Astrocyte of the cerebellum (primary cell): ENCODE data around the gene CD200R1.

Source experiments
- DNase-seq: peaks from one replicate; pipeline ENCODE4 v3.0.0-alpha.2; 2011; ENCODE audit warnings: low read depth
- H3K4me3 ChIP-seq: 2 replicates; pipeline ENCODE4 v1.5.1; 2011; ENCODE audit warnings: mild to moderate bottlenecking, low read depth, low read length, moderate library complexity
- CTCF ChIP-seq: IDR thresholded peaks from 2 replicates; pipeline ENCODE4 v1.5.1; 2012; ENCODE audit warnings: low read length, low read depth, moderate library complexity, mild to moderate bottlenecking; ENCODE audit errors: missing control alignments
- in situ Hi-C: cut with HindIII; loops from 2 replicates; pipeline ENCODE4 v1.10.0; 2017; ENCODE audit warnings: low sequenced_read_pairs

The CD200R1 gene

GRCh38 chr3:112966633-112967032, 8.3 kb downstream of the CD200R1 start:
- DNase-seq: no peak
- no peak for TF ChIP-seq CTCF
- in situ Hi-C loops: no loop called here
- H3K4me3 ChIP-seq: no peak overlapping the region

DNA sequence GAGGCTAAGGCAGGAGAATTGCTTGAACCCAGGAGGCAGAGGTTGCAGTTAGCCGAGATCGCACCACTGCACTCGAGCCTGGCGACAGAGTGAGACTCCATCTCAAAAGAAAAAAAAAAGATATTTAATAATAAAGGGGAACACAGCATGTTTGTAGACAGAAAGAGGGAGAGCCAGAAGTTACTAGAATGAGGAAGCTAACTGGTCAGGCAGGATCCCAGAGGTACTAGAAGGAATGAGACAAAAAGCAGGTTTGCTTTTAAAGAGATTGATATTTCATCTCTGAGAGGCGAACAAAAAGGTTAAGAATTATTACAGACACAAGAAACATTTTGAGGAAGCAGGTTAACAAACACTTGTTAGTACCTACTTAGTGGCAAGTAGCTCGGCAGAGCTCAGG, 9.2 kb downstream of the CD200R1 start:
- DNase-seq: no peak
- H3K4me3 ChIP-seq: no peak overlapping the region
- in situ Hi-C loops: no loop called here
- no peak for TF ChIP-seq CTCF

DNA sequence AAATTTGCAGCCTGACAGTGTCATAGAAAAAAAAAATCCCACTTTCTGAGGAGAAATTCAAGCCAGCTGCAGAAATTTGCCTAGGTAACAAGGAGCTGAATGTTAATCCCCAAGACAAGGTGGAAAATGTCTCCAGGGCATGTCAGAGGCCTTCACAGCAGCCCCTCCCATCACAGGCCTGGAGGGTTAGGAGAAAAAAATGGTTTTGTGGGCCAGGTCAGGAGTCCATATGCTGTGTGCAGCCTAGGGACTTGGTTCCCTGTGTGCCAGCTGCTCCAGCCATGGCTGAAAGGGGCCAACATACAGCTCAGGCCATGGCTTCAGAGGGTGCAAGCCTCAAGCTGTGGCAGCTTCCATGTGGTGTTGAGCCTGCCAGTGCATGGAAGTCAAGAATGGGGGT, 11.2 kb downstream of the CD200R1 start:
- TF ChIP-seq CTCF: no peak
- no peak overlapping the region for H3K4me3 ChIP-seq
- DNase-seq: no peak
- in situ Hi-C loops: no loop called here

DNA sequence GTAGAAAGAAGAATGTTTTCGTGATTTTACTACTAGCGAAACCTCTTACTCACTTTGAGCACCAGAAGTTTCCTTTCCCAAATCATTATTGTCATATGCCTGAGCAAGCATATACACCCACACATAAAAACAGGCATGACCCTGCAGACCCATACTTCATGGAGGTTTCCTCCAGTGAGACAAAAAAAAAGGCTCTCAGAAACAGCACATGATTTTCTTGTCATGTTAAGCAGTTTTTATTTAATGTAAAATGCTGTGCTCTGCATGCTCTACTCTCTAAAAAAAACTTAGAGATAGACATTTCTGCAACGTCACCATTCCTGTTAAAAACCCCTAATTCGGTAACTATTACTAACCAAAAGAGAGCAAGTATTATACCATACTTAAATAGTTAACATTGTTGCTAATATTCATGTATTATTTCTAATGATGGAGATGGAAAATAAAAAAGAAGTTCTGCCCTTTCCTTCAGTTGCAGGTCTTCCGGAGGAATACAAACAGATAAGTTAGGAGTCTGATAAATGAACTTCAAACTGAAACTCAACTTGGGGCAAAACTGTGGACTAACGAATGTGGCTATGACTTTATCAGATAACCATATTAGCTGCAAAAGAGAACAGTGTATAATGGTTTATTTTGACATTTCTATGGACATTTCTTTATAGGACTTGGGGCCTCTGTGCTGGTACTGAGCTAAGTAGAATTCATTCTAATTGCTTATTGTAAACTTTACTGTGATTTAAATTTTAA, 15.9 kb downstream of the CD200R1 start:
- no peak overlapping the region for H3K4me3 ChIP-seq
- no peak for DNase-seq
- TF ChIP-seq CTCF: no peak
- in situ Hi-C loops: no loop called here

DNA sequence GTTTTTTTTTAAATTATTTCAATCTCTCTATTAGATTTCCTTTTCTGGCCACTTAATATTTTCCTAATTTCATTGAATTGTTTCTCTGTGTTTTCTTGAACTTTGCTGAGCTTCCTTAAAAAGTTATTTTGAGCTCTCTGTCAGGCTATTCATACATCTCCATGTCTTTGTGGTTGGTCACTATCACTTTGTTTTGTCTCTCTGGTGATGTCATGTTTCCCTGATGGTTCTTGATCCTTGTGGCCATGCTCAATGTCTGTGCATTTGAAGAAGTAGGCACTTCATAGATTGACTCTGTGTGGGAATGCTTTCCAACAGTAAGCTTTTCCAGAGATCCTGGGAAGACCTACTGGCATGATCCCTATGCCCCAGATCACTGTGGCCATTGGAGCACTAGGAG, 18.6 kb downstream of the CD200R1 start:
- DNase-seq: no peak
- TF ChIP-seq CTCF: no peak
- in situ Hi-C loops: no loop called here
- no peak overlapping the region for H3K4me3 ChIP-seq

DNA sequence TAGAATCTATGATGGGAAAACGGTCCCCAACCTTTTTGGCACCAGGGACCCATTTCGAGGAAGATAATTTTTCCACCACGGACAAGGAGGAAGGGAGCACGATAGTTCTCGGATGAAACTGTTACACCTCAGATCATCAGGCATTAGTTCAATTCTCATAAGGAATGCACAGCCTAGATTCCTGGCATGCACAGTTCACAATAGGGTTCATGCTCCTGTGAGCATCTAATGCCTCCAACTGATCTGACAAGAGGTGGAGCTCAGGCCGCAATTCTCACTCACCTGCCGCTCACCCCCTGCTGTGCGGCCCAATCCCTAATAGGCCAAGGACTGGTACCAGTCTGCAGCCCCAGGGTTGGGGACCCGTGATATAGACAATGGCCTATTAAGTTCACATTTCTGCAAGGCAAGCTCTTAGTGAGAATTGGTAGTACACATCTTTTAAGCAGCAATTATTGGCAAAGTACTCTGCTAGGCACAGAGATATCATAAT, 26.5 kb downstream of the CD200R1 start:
- TF ChIP-seq CTCF: no peak
- in situ Hi-C loops: no loop called here
- H3K4me3 ChIP-seq: no peak overlapping the region
- no peak for DNase-seq
